ENCODE measurements around the gene CCL19. TPM values are rescaled to one million over a fixed set of nuclear protein-coding genes. Genes with fewer than 3 reads are reported as not detected.

Gene CCL19
- polyA plus RNA-seq, 5 donors: 0.51 to 0.74 (median 0.67) TPM; not detected in 2

DNA sequence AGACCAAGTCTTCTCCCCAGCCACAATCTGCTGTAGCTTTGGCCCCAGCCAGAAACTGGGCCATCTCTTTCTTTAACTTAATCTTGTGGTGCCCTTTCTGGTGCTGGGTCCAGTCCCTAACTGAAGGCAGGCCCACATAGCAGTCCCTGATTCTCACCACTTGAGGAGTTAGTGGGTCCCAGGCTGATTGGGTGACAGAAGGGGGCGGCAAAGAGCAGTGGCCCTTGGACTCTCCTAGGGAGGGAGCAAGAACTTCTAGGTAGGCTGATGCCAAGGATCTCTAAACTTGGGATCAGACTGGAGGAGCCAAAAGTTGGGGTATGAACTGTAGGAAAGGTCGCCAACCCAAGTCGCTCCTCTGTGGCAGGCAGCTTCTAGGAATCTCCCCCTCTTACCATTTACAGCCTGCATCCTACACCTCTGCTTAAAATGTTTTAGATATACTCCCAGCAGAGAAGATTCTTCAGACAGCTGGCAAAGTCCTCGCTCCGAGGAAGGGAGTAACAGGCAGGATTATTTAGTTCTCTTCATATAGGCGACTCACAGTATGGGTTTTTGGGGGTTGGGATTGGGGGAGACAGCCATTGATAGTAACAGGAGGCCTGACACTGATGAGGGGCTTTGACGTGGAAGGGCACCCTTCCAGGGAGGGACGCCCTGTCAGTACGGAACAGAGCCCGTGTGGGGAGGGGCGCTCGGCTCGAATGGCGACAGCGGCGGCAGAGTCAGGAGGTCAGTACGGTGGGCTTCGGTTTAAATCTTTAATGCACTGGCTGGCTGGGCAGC is 26.6 kb downstream of the CCL19 start:
- peak; percentile 44 to 59 for DNase-seq

- no peak for DNase-seq
These were observed 27.8 kb downstream of the CCL19 start for GRCh38 chr9:34663303-34663605.

DNA sequence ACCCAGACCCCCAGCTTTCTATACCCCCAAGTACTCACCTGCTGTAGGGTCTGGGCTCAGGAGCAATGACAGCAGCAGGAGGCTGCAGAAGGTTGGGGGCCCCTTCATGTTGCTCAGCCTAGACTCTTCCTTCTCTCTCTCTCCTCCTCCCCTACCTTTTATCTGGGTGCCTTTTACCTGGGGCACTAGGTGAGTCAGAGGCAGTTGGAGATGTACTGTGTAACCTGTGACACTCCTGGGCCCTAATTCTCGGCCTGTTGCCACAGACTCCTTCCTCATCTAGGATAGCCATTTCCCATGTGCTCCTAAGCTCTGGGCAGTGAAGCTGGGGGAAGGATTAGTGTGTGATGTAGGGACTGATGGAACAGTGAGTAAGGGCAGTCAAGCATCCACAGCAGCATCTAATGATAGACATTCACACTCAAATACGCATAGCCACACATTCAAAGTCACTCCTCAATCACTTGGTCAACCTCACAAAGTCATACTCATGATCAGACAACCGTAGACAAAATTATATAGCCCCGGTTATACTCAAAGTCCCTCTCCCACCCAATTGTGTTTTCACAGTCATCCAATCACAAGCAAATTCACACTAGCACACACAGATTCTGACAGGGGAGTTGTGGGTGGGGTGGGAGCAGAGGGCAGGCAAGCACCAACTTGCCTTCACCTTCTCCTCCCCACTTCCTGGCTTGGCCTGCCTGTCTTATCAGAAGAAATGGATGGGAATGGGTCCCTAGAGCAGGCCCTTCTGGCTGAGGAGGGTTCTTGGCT is 28.4 kb downstream of the CCL19 start, which contains the start of gene CCL27:
TSS of gene CCL27 (minus strand) at position 132 of the 777 bp plus-strand sequence. CDS start at position 108, 24 bp downstream.
- no peak for DNase-seq

- no peak for DNase-seq
These were observed 31.4 kb downstream of the CCL19 start for GRCh38 chr9:34659592-34660253.

- no peak for DNase-seq
These were observed 32.6 kb downstream of the CCL19 start for GRCh38 chr9:34658461-34658860.

DNA sequence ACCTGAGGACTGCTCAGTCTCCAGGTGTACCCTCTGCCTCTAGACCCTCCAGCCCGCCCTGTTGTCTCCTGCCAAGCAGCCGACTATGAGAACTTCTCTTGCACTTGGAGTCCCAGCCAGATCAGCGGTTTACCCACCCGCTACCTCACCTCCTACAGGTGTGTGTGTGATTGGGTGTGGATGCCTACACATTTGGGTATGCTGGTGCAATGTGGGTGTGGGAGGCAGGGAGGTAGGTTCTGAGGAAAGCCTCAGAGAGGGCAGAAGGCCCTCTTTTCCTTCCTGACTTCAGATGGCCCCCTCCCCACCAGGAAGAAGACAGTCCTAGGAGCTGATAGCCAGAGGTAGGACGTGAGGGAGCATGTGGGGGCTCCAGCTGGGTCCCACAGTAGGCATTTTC is 34.1 kb downstream of the CCL19 start:
- DNase-seq: no peak

- no peak for DNase-seq
These were observed 35.7 kb downstream of the CCL19 start for GRCh38 chr9:34655394-34655793.

DNA sequence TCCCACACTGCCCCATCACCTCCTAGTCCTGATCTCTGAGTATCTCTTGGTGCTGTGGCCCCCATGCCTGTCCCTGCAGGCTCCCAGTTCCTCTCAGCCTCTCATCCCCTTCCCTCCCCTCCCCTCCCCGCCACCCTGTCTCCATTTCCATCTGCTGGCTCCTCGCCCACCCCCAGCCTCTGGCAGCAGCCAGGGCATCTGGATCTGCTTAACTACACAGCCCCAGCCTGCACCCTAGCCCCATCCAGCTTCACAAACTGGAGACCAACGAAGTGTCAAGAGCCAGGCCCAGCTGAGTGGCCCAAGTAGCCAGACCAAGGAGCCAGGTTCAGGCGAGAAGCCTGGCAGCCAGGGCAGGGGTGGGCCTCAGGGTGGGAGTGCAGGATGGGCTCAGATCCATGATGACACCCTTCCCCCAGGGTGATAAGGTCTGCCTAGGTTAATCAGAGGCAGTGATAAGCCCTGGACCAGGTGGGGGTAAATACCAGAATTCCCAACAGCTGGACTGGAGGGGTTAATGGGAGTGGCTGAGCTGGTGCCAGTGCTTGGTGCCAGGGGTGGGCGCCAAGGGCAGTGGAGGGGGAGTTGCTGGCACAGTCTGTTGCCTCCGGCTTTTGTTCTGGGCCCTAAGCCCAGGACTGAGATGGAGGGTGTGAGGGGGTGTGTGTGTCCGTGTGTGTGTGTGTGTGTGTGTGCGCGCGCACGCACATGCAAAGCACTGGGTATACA is 36.6 kb downstream of the CCL19 start:
- DNase-seq: peak; percentile 82 to 85

DNA sequence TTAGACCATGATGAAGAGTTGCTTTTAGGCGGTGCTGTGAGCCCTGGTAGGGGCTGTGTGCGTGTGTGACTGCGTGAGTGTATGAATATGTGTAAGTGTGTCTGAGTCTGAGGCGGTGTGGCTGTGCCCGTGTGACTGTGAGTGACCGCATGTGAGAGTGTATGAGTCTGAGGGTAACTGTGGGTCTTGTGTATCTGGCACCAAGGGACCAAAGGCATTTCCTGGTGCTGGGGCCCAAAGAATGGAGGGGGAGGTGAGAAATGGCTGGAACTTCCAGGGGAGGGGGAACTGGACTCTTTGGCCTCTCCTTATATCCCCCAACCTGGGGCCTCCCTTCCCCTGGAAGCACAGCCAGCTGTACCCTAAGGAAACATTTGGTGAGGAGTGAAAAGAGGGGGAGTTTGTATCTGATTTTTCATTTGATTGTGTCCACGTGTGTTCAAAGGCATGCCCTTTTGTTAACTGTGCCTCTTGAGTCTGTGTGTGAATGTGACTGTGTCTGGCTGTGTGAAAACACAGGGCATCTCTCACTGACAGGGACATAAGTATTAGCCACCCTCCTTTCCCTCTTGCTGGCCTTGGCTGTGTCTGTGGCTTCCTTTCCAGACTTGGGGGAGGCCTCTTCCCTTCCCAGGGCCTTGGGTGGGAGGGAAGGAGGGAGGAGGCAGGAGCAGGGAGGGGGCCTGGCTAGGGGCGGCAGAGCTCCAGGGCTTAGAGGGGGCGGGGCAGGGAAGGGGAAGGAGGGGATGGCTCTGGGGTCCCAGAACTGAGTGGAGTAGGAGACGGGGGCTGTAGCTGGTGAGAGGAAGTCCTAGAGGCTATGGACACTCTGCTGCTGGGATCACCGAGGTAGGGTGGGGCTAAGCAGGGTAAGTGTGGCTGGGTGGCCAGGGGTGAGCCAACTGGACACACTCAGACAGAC is 37.7 kb downstream of the CCL19 start:
- DNase-seq: peak; percentile 69

DNA sequence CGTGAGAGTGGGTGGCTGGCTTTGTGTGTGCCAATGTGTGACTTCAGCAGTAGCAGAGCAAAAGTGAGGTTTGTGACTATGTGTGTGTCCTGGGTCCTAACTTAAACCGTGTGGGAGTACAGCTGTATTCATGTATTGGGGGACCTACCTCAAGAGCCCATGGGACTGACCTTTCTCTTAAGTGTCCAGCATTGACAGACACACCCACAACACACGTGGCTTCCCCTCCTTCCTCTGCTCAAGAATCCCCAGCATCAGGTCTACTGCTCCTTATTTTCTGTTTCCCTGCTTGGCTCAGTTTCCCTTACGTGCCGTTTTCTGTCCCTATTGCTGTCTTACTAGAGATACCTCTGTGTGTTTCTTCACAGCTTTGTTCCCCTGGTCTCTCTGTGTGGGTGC is 38.5 kb downstream of the CCL19 start:
- no peak for DNase-seq

DNA sequence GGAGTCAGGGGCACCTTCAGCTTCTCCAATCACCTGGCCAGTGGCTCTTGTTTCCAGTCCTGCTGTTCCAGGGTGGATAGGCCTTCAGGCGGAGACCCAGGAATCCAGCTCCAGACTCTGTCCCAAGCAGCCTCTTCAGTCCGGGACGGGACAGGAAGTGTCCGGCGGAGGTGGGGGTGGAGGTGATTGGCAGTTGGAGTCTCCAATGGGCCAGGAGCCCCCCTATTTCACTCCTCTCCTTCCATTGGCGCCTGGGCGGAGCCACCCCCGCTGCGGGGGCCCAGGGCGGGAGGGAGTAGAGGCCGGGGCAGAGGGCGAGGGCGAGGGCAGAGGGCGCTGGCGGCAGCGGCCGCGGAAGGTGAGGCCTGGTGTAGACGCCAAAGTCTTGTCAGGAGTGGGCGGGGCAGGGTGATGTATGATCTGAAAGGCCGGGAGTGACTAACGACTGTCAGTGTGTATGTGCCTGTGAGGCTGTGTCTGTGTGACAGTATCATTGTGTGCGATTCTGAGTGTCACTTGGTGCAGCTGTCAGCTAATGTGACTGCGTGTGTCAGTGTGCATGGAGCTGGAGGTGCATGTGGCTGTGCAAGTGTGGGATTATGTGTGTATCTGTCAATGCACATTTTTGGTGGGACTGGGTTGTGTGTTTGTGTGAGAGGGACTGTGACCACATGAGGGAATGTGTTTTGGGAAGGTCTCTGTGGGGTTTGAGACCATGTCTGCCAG is 39.0 kb downstream of the CCL19 start, which contains the start of gene IL11RA:
TSS of gene IL11RA (plus strand) at position 310 of the 726 bp plus-strand sequence. CDS start 3,033 bp downstream, outside the sequence.
- peak; percentile 83 to 85 for DNase-seq

DNA sequence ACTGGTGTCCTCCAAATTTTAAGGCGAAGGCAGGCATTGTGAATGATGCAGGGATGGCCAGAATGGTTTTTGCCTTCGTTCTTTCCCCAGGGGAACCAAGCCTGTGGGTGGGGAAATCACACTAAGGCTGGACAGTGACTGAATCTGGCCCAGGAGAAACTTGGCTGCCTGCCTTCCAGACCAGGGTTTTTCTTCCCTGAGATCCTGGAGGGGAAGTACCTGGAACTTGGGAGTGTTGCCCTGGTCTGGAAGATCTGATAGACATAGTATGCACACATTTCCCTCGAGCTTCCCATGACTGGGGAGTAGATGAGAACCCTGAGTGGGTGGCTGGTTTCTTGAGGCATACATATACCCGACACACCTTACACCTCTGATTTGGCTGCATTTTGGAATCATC is 39.8 kb downstream of the CCL19 start:
- no peak for DNase-seq

- no peak for DNase-seq
These were observed 40.3 kb downstream of the CCL19 start for GRCh38 chr9:34650816-34651215.

DNA sequence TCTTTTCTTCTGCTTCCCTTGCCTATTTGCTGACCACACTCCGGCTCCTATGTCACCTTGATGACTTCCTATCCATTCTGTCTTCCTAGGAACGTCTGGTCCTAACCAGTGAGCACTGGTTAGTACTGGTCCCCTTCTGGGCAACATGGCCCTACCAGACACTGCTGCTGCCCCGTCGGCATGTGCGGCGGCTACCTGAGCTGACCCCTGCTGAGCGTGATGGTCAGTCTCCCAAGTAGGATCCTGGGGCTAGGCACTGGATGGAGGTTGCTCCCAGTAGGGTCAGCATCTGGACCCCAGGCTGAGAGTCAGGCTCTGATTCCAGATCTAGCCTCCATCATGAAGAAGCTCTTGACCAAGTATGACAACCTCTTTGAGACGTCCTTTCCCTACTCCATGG is 42.4 kb downstream of the CCL19 start:
- no peak for DNase-seq

GRCh38 chr9:34647651-34648050 is 43.4 kb downstream of the CCL19 start:
- no peak for DNase-seq

DNA sequence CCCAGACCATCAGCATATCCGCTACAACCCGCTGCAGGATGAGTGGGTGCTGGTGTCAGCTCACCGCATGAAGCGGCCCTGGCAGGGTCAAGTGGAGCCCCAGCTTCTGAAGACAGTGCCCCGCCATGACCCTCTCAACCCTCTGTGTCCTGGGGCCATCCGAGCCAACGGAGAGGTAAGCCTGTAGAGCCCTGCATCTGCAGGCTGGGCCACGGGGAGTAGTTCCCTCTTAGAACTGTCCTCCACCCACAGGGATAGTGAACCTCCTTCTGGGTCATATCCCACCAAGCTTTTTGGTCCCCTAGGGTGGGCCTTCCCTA is 44.0 kb downstream of the CCL19 start:
- DNase-seq: no peak

- peak; percentile 87 for DNase-seq
These were observed 44.6 kb downstream of the CCL19 start, which contains the start of gene GALT for GRCh38 chr9:34646211-34647083. Gene GALT, plus strand, starts transcription at chr9:34646675. Its CDS starts 30 bp downstream, at chr9:34646705.

DNA sequence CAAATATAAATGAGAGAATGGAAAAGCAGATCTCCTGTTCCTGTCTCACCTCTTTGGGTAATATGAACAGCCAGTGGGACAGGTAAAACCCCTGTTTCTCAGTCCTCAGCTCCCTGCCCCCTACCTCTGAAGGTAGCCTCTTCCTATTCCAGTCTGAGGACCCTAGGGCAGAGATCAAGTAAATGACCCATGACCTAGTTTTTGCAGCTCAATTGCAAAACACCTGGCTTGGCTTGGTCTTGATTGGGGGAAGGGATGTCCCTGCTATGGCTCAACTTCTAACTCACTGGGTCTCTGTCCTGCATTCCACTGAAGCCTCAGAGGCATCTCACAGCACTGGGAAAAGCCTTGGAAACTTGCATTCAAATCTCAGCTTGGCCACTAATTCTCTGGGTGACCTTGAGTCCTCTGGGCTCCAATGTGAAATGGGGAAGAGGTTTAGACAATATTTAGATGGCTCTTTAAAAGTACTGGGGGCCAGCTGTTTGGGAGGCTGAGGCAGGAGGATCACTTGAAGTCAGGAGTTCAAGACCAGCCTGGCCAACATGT is 46.2 kb downstream of the CCL19 start:
- no peak for DNase-seq

DNA sequence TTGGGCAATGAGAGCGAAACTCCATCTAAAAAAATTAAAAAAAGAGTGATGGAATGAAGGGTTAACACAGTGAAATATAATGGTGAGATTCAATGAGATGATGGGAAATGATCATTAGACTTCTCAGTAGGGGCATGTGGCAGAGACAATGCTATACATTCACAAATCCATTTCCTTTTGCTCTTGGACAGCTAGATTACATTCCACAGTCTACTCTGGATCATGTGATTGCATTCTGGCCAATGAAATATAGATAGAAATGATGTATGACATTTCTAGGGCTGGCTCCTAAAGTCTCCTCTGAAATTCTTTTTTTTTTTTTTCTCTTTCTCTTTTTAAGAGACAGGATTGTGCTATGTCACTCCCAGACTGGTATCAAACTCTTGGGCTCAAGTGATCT is 48.4 kb downstream of the CCL19 start:
- DNase-seq: no peak
